DOHH2 (cell line): Measurements from ENCODE around the gene ACTRT3.

Experiments
- CTCF ChIP-seq: fragments of 200-600 bp; sonication (generic); IDR thresholded peaks from one replicate; pipeline ENCODE4 v1.5.1; 2014; ENCODE audit warnings: antibody characterized with exemption, mild to moderate bottlenecking, low read depth, low read length; ENCODE audit not compliant: poor library complexity, severe bottlenecking
- EZH2phosphoT487 ChIP-seq: fragments of 200-600 bp; sonication (generic); IDR thresholded peaks from 2 replicates; pipeline ENCODE4 v1.6.1; 2017; ENCODE audit warnings: borderline replicate concordance, mild to moderate bottlenecking, antibody characterized with exemption, low read length, moderate library complexity, mixed read lengths

- TF ChIP-seq CTCF (no peak), EZH2phosphoT487 (no peak)
Observed at GRCh38 chr3:169748670-169749069, 20.7 kb downstream of the ACTRT3 start.
